ENCODE measurements around the gene RPS23. TPM values are rescaled to one million over a fixed set of nuclear protein-coding genes. Genes with fewer than 3 reads are reported as not detected.

The RPS23 gene
- total RNA-seq, 1 experiment from 2014 or later, result 2,589 TPM

DNA sequence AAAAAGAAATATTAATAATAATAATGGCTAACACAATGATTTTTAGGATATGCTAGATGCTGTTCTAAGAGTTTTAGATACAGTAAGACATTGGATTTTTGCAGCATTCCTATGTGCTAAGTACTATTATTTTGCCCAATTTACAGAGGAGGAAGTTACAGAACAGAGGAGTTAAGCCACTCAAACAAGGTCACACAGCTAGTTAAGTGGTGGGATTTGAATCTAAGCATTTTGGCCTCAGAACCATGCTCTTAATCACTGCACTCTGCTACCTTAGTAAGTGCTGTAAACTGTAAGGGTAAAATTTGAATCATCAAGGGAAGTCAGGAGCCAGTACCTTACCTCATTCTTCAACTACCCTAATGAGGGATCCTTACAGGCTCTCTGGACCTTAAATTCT lies 25.4 kb downstream of the RPS23 start (continued):
- TF ChIP-seq NR1H2 (CRISPR knock-in tag; IDR thresholded peaks at IDR 0.05), result no peak
- TF ChIP-seq CBFB (CRISPR knock-in tag; IDR thresholded peaks at IDR 0.05; ENCODE audit: low read depth), result no peak
- no peak for TF ChIP-seq MXD4 (CRISPR knock-in tag; IDR thresholded peaks at IDR 0.05; ENCODE audit: borderline replicate concordance)
- TF ChIP-seq FOXJ3 (CRISPR knock-in tag; IDR thresholded peaks at IDR 0.05; ENCODE audit: borderline replicate concordance), result no peak
- no peak for TF ChIP-seq ZNF219 (CRISPR knock-in tag; IDR thresholded peaks at IDR 0.05; ENCODE audit: borderline replicate concordance)
- TF ChIP-seq, protein P1, sequence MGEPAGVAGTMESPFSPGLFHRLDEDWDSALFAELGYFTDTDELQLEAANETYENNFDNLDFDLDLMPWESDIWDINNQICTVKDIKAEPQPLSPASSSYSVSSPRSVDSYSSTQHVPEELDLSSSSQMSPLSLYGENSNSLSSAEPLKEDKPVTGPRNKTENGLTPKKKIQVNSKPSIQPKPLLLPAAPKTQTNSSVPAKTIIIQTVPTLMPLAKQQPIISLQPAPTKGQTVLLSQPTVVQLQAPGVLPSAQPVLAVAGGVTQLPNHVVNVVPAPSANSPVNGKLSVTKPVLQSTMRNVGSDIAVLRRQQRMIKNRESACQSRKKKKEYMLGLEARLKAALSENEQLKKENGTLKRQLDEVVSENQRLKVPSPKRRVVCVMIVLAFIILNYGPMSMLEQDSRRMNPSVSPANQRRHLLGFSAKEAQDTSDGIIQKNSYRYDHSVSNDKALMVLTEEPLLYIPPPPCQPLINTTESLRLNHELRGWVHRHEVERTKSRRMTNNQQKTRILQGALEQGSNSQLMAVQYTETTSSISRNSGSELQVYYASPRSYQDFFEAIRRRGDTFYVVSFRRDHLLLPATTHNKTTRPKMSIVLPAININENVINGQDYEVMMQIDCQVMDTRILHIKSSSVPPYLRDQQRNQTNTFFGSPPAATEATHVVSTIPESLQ (CRISPR knock-in tag; IDR thresholded peaks at IDR 0.05), result no peak
- TF ChIP-seq, protein P2, sequence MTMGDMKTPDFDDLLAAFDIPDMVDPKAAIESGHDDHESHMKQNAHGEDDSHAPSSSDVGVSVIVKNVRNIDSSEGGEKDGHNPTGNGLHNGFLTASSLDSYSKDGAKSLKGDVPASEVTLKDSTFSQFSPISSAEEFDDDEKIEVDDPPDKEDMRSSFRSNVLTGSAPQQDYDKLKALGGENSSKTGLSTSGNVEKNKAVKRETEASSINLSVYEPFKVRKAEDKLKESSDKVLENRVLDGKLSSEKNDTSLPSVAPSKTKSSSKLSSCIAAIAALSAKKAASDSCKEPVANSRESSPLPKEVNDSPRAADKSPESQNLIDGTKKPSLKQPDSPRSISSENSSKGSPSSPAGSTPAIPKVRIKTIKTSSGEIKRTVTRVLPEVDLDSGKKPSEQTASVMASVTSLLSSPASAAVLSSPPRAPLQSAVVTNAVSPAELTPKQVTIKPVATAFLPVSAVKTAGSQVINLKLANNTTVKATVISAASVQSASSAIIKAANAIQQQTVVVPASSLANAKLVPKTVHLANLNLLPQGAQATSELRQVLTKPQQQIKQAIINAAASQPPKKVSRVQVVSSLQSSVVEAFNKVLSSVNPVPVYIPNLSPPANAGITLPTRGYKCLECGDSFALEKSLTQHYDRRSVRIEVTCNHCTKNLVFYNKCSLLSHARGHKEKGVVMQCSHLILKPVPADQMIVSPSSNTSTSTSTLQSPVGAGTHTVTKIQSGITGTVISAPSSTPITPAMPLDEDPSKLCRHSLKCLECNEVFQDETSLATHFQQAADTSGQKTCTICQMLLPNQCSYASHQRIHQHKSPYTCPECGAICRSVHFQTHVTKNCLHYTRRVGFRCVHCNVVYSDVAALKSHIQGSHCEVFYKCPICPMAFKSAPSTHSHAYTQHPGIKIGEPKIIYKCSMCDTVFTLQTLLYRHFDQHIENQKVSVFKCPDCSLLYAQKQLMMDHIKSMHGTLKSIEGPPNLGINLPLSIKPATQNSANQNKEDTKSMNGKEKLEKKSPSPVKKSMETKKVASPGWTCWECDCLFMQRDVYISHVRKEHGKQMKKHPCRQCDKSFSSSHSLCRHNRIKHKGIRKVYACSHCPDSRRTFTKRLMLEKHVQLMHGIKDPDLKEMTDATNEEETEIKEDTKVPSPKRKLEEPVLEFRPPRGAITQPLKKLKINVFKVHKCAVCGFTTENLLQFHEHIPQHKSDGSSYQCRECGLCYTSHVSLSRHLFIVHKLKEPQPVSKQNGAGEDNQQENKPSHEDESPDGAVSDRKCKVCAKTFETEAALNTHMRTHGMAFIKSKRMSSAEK (CRISPR knock-in tag; IDR thresholded peaks at IDR 0.05; ENCODE audit: borderline replicate concordance), result no peak
- TF ChIP-seq, protein P3, sequence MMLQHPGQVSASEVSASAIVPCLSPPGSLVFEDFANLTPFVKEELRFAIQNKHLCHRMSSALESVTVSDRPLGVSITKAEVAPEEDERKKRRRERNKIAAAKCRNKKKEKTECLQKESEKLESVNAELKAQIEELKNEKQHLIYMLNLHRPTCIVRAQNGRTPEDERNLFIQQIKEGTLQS (CRISPR knock-in tag; conservative IDR thresholded peaks at IDR 0.05), result no peak
- TF ChIP-seq ZNF423 (CRISPR knock-in tag; IDR thresholded peaks at IDR 0.05), result no peak
- no peak for TF ChIP-seq ZNF138 (CRISPR knock-in tag; conservative IDR thresholded peaks at IDR 0.05)

DNA sequence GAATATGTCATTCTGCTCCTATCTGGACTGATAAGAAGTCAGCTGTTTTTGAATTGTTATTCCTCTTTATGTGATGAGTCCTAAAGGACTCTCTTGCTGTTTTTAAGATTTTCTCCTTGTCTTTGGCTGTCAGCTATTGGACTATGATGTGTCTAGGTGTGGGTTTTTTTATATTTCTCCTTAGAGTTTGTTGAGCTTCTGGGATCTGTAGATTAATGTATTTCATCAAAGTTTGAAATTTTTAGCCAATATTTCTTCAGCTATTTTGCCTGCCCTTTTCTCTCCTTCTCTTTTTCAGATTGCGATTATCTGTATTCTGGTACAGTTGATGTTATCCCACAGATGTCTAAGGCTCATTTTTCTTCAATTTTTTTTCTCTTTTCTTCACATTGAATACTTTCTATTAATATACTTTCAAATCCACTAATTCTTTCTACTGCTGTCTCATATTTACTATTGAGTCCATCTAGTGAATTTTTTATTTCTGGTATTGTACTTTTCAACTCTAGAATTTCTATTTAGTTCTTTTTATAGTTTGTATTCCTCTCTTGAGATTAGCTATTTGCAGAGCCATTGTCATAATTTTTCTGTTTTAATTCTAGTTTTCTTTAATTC lies 31.1 kb downstream of the RPS23 start:
- Mint-ChIP-seq H3K4me3 (no peak overlapping the region), H3K9me3 (peaks cover 4% of the 10 kb centered on the region; the same call in 1 of the 2 replicates), H3K4me1 (no peaks in the 10 kb centered on the region), H3K36me3 (no peaks in the 10 kb centered on the region; the same call in 1 of the 2 replicates), H3K27ac (no peak overlapping the region), H3K27me3 (ENCODE audit: low read depth) (no peaks in the 10 kb centered on the region)
- no peak for DNase-seq (ENCODE audit: low spot score)
- ChIA-PET POLR2A (no interaction called here), CTCF (interaction anchor here (0.7 to 3.2 kb wide), 3 partner anchors 10 to 390 kb away, joined by 3 to 7 read pairs (median 7); no protein-coding TSS in a partner anchor)
- no peak for ATAC-seq
- TF ChIP-seq ESRRA (CRISPR knock-in tag; IDR thresholded peaks at IDR 0.05; ENCODE audit: borderline replicate concordance) (no peak), ZNF671 (CRISPR knock-in tag; IDR thresholded peaks at IDR 0.05) (no peak), SMAD3 (CRISPR knock-in tag; IDR thresholded peaks at IDR 0.05; ENCODE audit: borderline replicate concordance) (no peak), TEAD4 (CRISPR knock-in tag; IDR thresholded peaks at IDR 0.05) (no peak), NFE2L1 (CRISPR knock-in tag; IDR thresholded peaks at IDR 0.05) (no peak)
- TF ChIP-seq, protein P4, sequence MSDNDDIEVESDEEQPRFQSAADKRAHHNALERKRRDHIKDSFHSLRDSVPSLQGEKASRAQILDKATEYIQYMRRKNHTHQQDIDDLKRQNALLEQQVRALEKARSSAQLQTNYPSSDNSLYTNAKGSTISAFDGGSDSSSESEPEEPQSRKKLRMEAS (CRISPR knock-in tag; IDR thresholded peaks at IDR 0.05), result no peak
- TF ChIP-seq, protein P5, sequence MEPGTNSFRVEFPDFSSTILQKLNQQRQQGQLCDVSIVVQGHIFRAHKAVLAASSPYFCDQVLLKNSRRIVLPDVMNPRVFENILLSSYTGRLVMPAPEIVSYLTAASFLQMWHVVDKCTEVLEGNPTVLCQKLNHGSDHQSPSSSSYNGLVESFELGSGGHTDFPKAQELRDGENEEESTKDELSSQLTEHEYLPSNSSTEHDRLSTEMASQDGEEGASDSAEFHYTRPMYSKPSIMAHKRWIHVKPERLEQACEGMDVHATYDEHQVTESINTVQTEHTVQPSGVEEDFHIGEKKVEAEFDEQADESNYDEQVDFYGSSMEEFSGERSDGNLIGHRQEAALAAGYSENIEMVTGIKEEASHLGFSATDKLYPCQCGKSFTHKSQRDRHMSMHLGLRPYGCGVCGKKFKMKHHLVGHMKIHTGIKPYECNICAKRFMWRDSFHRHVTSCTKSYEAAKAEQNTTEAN (CRISPR knock-in tag; IDR thresholded peaks at IDR 0.05), result no peak
- TF ChIP-seq, protein P6, sequence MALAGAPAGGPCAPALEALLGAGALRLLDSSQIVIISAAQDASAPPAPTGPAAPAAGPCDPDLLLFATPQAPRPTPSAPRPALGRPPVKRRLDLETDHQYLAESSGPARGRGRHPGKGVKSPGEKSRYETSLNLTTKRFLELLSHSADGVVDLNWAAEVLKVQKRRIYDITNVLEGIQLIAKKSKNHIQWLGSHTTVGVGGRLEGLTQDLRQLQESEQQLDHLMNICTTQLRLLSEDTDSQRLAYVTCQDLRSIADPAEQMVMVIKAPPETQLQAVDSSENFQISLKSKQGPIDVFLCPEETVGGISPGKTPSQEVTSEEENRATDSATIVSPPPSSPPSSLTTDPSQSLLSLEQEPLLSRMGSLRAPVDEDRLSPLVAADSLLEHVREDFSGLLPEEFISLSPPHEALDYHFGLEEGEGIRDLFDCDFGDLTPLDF (CRISPR knock-in tag; IDR thresholded peaks at IDR 0.05), result no peak
- TF ChIP-seq, protein P7, sequence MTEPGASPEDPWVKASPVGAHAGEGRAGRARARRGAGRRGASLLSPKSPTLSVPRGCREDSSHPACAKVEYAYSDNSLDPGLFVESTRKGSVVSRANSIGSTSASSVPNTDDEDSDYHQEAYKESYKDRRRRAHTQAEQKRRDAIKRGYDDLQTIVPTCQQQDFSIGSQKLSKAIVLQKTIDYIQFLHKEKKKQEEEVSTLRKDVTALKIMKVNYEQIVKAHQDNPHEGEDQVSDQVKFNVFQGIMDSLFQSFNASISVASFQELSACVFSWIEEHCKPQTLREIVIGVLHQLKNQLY (CRISPR knock-in tag; IDR thresholded peaks at IDR 0.05), result no peak
- TF ChIP-seq, protein P8, sequence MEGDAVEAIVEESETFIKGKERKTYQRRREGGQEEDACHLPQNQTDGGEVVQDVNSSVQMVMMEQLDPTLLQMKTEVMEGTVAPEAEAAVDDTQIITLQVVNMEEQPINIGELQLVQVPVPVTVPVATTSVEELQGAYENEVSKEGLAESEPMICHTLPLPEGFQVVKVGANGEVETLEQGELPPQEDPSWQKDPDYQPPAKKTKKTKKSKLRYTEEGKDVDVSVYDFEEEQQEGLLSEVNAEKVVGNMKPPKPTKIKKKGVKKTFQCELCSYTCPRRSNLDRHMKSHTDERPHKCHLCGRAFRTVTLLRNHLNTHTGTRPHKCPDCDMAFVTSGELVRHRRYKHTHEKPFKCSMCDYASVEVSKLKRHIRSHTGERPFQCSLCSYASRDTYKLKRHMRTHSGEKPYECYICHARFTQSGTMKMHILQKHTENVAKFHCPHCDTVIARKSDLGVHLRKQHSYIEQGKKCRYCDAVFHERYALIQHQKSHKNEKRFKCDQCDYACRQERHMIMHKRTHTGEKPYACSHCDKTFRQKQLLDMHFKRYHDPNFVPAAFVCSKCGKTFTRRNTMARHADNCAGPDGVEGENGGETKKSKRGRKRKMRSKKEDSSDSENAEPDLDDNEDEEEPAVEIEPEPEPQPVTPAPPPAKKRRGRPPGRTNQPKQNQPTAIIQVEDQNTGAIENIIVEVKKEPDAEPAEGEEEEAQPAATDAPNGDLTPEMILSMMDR (IDR thresholded peaks at IDR 0.05), result no peak
- TF ChIP-seq, protein P9, sequence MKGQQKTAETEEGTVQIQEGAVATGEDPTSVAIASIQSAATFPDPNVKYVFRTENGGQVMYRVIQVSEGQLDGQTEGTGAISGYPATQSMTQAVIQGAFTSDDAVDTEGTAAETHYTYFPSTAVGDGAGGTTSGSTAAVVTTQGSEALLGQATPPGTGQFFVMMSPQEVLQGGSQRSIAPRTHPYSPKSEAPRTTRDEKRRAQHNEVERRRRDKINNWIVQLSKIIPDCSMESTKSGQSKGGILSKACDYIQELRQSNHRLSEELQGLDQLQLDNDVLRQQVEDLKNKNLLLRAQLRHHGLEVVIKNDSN (CRISPR knock-in tag; IDR thresholded peaks at IDR 0.05), result no peak

Data from WTC11 (cell line).